Hepatocyte (in vitro differentiated cells): ENCODE results near the gene KRTAP10-9.
"Not testable (repeated sequence)": the region's sequence is repeated elsewhere in the genome, so short reads cannot be mapped to it uniquely, and the experiment has no call there.

Experiments used
- EZH2phosphoT487 ChIP-seq: fragments of 200-600 bp; sonication (generic); IDR thresholded peaks from one replicate; pipeline ENCODE4 v1.6.1; 2018; ENCODE audit warnings: antibody characterized with exemption, mild to moderate bottlenecking, low read depth, moderate library complexity; ENCODE audit not compliant: unreplicated experiment, severe bottlenecking
- TF ChIP-seq, protein P1 (sequence below): fragments of 200-600 bp; sonication (generic); IDR thresholded peaks from 2 replicates; pipeline ENCODE4 v1.5.1; 2016; ENCODE audit warnings: antibody characterized with exemption, mild to moderate bottlenecking; ENCODE audit not compliant: poor library complexity

DNA sequence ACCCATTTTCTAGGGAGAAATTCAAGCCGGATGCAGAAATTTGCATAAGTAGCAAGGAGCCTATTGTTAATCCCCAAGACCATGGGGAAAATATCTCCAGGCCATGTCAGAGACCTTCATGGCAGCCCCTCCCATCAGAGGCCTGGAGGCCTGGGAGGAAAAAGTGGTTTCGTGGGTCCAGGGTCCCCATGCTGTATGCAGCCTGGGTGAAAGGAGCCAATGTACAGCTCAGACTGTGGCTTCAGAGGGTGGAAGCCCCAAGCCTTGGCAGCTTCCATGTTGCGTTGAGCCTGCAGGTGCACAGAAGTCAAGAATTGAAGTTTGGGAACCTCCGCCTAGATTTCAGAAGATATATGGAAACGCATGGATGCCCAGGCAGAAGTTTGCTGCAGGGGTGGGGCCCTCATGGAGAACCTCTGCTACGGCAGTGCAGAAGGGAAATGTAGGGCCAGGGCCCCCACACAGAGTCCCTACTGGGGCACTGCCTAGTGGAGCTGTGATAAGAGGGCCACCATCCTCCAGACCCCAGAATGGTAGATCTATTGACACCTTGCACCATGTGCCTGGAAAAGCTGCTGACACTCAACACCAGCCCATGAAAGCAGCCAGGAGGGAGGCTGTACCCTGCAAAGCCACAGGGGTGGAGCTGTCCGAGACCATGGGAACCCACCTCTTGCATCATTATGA is 16.6 kb upstream of the KRTAP10-9 start:
- TF ChIP-seq, protein P1, sequence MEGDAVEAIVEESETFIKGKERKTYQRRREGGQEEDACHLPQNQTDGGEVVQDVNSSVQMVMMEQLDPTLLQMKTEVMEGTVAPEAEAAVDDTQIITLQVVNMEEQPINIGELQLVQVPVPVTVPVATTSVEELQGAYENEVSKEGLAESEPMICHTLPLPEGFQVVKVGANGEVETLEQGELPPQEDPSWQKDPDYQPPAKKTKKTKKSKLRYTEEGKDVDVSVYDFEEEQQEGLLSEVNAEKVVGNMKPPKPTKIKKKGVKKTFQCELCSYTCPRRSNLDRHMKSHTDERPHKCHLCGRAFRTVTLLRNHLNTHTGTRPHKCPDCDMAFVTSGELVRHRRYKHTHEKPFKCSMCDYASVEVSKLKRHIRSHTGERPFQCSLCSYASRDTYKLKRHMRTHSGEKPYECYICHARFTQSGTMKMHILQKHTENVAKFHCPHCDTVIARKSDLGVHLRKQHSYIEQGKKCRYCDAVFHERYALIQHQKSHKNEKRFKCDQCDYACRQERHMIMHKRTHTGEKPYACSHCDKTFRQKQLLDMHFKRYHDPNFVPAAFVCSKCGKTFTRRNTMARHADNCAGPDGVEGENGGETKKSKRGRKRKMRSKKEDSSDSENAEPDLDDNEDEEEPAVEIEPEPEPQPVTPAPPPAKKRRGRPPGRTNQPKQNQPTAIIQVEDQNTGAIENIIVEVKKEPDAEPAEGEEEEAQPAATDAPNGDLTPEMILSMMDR: not testable (repeated sequence)
- not testable (repeated sequence) for TF ChIP-seq EZH2phosphoT487
